Effector memory CD8-positive, alpha-beta T cell (primary cell): ENCODE measurements around the gene ZDHHC22.

ENCODE experiments used
- ATAC-seq: fragments of 150-1000 bp; cut with Tn5 transposase; replicated peaks from 2 replicates; pipeline ENCODE4 v1.10.0; 2021; ENCODE audit warnings: mild to moderate bottlenecking, moderate library complexity
- DNase-seq, 3 experiments: peaks; one replicate each; pipeline ENCODE4 v3.0.0; 2021
- H3K27ac Mint-ChIP-seq, 2 donors: one replicate each; pipeline ENCODE4 v1.8.0; 2022; ENCODE audit warnings: mild to moderate bottlenecking in 2 of 2, mixed read lengths in 2 of 2, moderate library complexity in 2 of 2
- H3K27me3 Mint-ChIP-seq, 2 donors: one replicate each; pipeline ENCODE4 v1.8.0; 2022; ENCODE audit warnings: mixed read lengths in 2 of 2
- H3K36me3 Mint-ChIP-seq: one replicate; pipeline ENCODE4 v1.8.0; 2022; ENCODE audit warnings: mild to moderate bottlenecking, moderate library complexity, mixed read lengths; ENCODE audit not compliant: insufficient read depth
- H3K4me1 Mint-ChIP-seq, 2 donors: one replicate each; pipeline ENCODE4 v1.8.0; 2022; ENCODE audit warnings: low read depth in 2 of 2, mixed read lengths in 2 of 2
- H3K4me3 Mint-ChIP-seq, 2 donors: one replicate each; pipeline ENCODE4 v1.8.0; 2022; ENCODE audit warnings: mild to moderate bottlenecking in 2 of 2, mixed read lengths in 2 of 2, moderate library complexity in 2 of 2
- H3K9me3 Mint-ChIP-seq, 2 donors: one replicate each; pipeline ENCODE4 v1.8.0; 2022; ENCODE audit warnings: mixed read lengths in 2 of 2

ZDHHC22 gene

DNA sequence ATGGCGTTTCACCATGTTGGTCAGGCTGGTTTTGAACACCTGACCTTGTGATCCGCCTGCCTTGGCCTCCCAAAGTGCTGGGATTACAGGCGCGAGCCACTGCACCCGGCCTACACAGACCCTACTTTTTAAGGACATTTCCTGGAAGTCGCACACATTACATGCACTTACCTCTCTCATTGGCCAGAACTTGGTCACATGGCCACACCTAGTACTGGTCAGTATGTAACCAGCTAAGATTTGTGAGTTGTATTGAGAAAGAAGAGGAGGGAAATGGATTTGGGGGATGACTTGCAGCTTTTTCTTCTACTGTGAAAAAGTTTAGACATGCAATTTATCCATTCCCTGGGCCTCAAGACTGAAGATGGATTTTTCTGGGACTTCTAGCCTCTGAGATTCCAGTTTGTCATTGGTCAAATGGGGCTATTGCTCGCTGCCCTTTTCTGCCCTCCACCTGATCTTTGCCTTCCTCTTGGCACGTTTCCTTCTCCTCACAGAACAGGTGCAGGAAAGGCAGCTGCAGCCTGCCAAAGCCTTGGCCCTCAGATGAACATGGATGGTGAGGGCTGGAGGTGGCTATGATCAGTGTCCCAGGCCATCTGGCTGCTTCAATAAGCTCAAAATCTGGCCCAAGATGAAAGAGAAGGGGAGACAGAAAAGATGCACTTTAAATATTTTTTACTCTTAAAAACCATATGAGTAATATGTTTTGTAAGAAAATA, 7.1 kb upstream of the ZDHHC22 start:
- DNase-seq, result no peak
- no peaks in the 10 kb centered on the region for H3K9me3 Mint-ChIP-seq
- peaks cover 59 to 70% of the 10 kb centered on the region in 2 donors for H3K27me3 Mint-ChIP-seq
- H3K36me3 Mint-ChIP-seq, result no peaks in the 10 kb centered on the region
- no peak overlapping the region for H3K4me3 Mint-ChIP-seq
- H3K27ac Mint-ChIP-seq, result no peak overlapping the region
- no peaks in the 10 kb centered on the region for H3K4me1 Mint-ChIP-seq
- no peak for ATAC-seq

DNA sequence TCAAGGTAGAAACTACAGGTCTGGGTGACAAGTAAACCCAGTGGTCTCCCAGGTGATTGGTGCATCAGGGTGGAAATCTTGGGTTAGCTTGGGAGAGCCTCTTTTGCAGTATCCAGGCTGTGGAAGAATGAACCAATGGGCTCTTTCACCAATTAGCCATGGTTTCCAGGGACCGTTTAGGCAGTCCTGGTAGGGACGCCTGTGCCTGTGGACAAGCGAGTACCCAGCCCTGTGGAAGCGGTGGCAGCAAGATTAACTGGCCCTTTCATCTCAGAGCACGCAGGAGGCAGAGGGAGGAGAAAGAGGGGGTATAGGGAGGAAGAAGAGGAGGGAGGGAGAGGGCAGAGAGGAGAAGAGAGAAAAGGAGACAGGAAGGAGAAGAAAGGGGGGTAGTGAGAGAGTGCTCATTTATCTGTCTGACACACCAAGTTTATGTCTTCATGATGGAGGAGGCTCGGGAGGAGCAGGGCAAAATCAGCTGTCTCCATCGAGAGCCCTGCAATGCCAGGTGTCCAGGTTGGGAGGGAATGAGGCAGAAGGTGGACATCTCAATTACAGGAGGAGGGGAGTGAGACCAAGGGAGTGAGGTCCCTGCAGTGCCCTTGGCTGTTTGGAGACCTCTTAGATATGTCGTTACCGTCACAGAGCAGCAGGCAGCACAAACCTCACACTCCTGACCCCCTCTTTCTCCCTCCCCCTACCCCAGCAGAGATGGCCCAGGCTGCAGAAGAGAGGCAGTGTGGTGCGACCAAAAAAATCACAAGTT, 4.6 kb upstream of the ZDHHC22 start:
- H3K27me3 Mint-ChIP-seq, result peaks cover 67 to 73% of the 10 kb centered on the region in 2 donors
- H3K36me3 Mint-ChIP-seq, result no peaks in the 10 kb centered on the region
- H3K27ac Mint-ChIP-seq, result no peak overlapping the region
- H3K9me3 Mint-ChIP-seq, result no peaks in the 10 kb centered on the region
- no peak overlapping the region for H3K4me3 Mint-ChIP-seq
- no peak for DNase-seq
- H3K4me1 Mint-ChIP-seq, result peaks cover 0 to 4% of the 10 kb centered on the region in 2 donors
- ATAC-seq, result no peak

DNA sequence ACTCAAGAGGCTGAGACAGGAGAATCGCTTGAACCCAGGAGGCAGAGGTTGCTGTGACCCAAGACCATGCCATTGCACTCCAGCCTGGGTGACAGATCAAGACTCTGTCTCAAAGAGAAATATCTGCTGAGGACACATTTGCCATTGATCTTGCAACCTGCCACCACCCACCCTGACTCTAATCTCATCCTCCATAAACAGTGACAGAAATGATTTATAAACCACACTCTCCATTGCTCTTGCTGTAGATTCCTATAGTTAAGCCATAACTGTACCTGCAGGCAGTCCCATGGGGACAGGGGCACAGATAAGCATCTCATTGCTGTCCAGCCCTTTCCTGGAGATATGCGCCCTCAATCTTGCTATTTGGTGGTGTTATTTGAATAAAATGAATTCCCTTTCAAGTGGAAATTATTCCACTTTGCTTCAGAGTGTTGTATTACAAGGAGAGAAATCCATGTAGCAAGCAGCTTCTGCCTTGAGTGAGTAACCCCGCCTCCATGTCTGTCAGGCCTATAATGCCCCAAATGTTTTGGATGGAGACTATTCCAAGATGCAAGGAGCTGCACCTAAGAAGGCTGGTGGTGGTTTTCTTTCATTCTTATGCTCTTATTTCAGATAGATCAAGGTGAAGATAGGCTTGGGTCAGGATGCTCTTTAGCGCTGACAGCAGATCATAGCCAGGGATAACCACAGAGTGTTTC, 3.0 kb upstream of the ZDHHC22 start:
- Mint-ChIP-seq H3K4me3 (no peak overlapping the region), H3K36me3 (no peaks in the 10 kb centered on the region), H3K9me3 (no peaks in the 10 kb centered on the region), H3K4me1 (peaks cover under 1 to 8% of the 10 kb centered on the region in 2 donors), H3K27ac (no peak overlapping the region), H3K27me3 (peaks cover 75 to 84% of the 10 kb centered on the region in 2 donors)
- ATAC-seq (no peak), DNase-seq (no peak)

DNA sequence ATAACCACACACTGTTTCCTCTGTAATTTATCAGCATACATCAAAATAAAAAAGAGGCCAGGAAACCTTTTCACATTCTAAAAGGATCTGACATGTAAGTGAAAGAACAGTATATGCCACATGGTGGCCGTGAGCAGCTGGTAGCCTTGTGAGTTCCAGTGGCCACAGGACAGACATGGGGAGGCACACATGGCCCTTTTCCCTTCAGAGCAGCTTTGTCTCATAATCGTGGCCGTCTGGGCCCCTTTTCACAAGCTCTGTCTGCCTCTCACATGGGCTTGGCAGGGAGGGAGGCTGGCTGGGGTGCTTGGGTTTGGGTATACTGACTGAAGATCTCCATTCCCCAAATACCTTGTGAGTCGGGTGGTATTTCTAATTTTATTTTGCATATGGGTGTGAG, 1.5 kb upstream of the ZDHHC22 start:
- Mint-ChIP-seq H3K27ac (no peak overlapping the region), H3K27me3 (peaks cover 77 to 87% of the 10 kb centered on the region in 2 donors), H3K9me3 (no peaks in the 10 kb centered on the region), H3K4me1 (peaks cover 5 to 13% of the 10 kb centered on the region in 2 donors), H3K4me3 (no peak overlapping the region), H3K36me3 (no peaks in the 10 kb centered on the region)
- no peak for DNase-seq
- no peak for ATAC-seq

DNA sequence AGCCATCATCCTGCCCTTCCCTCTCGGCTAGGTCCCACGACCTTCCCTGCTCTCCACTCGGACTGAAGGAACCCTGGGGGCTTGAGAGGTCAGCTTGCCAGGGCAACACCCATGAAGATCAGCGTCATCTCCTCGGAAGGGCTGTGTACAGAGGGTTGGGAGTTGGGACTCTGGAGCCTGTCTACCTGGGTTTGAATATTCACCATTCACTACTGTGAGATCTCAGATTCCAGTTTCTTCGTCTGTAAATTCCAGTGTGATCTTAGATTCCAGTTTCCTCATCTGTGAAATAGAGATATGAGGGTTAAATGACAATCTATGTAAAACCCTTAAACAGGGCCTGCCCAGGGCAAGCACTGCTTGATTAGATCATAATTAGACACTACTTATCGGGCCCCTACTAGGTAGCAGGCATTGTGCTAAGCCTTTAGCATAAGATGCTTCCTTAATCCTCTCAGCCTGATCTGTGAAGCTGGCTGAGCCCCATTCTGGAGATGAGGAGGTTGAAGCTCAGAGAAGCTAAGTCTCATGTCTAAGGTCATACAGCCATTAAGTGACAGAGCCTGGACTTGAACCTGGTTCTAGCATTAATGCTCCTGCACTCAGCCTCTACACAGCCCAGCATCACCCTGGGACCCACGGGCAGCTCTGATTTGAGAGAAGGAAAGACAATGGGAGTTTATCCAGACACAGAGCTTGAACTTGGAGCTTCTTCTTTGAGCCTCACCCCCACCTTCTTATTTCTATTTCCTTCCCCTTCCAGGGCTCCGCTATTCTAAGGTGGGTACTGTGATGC, 612 bp upstream of the ZDHHC22 start:
- DNase-seq (no peak), ATAC-seq (no peak)
- H3K4me3 Mint-ChIP-seq, result peak overlapping the region; percentile 67 to 68
- peaks cover 5 to 13% of the 10 kb centered on the region in 2 donors for H3K4me1 Mint-ChIP-seq
- no peaks in the 10 kb centered on the region for H3K36me3 Mint-ChIP-seq
- H3K9me3 Mint-ChIP-seq, result no peaks in the 10 kb centered on the region
- H3K27me3 Mint-ChIP-seq, result peaks cover 83 to 94% of the 10 kb centered on the region in 2 donors
- no peak overlapping the region for H3K27ac Mint-ChIP-seq

DNA sequence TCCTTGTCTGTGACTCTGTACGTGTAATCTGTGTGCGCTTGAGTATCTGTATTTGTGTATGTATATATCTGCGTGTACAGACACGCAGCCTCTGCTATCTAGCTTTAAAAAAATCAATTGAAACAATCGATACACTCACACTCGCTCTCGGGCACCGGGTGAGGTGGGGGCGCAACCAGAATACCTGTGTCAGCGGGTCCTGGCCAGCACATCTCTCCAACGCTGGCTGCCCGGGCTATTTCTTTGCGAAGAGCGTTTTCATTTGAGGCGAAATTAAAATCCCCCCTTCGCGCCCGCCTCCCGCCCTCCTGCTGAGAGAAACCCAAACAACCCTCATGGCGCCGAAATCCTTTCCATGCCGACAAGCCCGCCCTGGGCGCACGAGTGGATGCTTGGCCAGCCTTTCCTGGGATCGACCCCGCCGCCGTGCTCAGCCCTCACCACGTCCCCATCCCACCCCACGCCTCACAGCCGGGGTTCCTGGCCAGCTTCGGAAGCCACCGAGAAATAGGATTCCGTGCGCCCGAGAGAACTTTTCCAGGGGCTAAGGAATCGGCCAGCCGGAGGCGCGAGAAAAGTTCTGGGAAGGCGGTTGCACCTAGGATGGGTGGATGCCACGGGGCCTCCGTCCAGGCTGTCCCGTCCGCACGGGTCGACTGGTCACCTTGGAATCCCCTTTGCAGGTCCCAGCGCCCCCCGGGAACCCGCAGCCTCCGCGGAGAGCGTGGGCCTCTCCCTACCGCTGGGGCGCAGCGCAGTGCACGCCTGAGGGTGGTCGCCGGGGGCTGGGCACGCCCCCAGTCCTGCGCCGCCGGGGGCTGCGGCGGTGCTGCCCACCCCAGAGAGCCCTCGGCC, 1.0 kb downstream of the ZDHHC22 start:
- Mint-ChIP-seq H3K27me3 (peaks cover 79 to 94% of the 10 kb centered on the region in 2 donors), H3K4me1 (peaks cover 5 to 13% of the 10 kb centered on the region in 2 donors), H3K27ac (no peak overlapping the region), H3K36me3 (no peaks in the 10 kb centered on the region), H3K4me3 (peak overlapping the region; percentile 26 to 61), H3K9me3 (no peaks in the 10 kb centered on the region)
- ATAC-seq (no peak), DNase-seq (no peak)

DNA sequence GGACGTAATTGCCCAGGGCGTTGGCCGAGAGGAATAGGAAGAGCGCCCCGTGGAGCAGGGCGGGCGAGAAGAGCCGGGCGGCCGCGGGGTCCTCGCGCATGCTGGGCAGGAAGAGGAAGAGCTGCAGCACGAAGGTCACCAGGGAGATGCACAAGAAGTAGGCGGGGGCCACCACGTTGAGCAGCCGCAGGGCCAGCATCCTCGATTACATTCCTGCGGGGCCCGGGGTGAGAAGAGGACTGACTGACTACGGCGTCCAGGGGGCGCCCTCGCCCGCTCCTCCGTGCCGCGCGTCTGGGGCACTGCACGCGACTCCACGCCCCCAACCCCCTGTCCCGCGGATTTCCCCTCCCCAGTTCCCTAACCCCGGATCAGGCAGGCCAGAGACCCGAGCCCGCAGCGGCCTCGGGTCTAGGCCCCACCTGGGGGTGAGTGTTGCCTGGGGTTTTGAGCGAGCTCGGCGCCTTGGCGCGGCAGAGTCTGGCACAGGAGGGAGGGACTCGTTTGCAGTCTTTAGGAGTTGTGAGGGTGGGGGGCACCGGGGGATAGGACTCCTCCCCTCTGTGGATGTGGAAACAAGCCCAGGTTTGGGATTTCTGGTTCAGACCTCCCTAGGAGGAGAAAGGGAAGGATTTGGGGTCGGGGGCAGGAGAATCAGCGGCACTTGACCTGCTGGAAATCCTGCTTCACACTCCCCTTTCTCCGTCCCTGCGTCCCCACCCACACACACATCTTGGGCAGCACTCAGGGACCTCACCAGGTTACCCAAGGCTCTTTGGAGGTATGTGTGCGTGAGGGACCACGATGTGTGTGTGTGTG, 1.8 kb downstream of the ZDHHC22 start:
- Mint-ChIP-seq H3K27ac (no peak overlapping the region), H3K4me1 (peaks cover 5 to 13% of the 10 kb centered on the region in 2 donors), H3K9me3 (no peaks in the 10 kb centered on the region), H3K36me3 (no peaks in the 10 kb centered on the region), H3K4me3 (peak overlapping the region; percentile 26 to 61), H3K27me3 (peaks cover 79 to 94% of the 10 kb centered on the region in 2 donors)
- ATAC-seq (peak; percentile 66), DNase-seq (peak in 1 of 3 experiments; percentile 9)

DNA sequence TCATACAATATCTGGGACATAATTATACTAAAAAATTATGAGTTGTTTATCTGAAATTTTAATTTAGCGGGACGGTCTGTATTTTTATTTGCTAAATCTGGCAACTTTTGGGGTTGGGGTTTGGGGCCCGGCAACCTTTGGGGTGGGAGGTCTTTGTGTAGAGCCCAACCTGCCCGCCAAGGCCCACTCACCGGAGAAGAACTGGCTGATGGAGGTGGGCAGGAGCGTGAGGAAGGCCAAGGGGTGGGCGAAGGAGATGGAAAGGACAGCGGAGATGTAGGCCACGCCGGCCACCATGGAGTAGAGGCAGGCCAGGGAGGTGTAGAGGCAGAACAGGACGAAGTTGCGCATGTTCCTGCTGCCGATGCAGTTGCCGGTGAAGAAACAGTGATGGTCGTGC, 2.6 kb downstream of the ZDHHC22 start:
- DNase-seq (no peak), ATAC-seq (no peak)
- Mint-ChIP-seq H3K27ac (no peak overlapping the region), H3K36me3 (no peaks in the 10 kb centered on the region), H3K9me3 (no peaks in the 10 kb centered on the region), H3K27me3 (peaks cover 79 to 94% of the 10 kb centered on the region in 2 donors), H3K4me3 (peak overlapping the region; percentile 26 to 59), H3K4me1 (peaks cover 5 to 13% of the 10 kb centered on the region in 2 donors)

DNA sequence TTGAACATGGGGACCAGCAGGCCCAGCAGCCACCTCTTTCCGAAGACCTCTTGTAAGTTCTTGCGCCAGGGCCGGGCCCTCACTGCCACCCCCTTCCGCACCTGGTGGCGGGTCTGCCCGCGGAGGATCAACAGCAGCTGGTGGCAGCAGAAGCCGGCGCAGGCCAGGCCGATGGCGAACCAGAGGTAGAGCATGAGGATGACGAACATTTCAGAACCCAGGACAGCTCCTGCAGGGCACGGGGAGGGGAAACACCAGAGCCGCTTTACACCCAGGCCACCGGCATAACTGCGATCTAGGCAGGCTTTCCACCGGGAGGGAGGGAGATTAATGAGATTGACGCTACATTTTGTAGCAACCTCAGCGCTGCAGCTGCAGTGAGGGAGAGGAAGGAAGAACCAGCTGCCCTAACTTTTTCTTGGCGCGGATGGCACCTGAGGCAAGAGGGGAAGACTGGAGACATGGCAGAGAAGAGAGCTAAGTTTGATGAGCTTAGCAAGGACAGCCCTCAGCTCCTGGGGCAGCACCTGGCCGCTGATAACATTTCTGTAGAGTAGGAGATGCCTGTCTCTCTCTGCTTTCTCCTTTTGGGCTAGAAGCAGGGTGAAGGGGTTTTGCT, 7.8 kb downstream of the ZDHHC22 start:
- DNase-seq (peak; percentile 40 to 50 (median 41)), ATAC-seq (peak; percentile 78)
- H3K9me3 Mint-ChIP-seq, result no peaks in the 10 kb centered on the region
- H3K4me3 Mint-ChIP-seq, result no peak overlapping the region
- H3K27me3 Mint-ChIP-seq, result peaks cover 73 to 100% of the 10 kb centered on the region in 2 donors
- H3K36me3 Mint-ChIP-seq, result no peaks in the 10 kb centered on the region
- no peak overlapping the region for H3K27ac Mint-ChIP-seq
- H3K4me1 Mint-ChIP-seq, result peaks cover 0 to 2% of the 10 kb centered on the region in 2 donors

DNA sequence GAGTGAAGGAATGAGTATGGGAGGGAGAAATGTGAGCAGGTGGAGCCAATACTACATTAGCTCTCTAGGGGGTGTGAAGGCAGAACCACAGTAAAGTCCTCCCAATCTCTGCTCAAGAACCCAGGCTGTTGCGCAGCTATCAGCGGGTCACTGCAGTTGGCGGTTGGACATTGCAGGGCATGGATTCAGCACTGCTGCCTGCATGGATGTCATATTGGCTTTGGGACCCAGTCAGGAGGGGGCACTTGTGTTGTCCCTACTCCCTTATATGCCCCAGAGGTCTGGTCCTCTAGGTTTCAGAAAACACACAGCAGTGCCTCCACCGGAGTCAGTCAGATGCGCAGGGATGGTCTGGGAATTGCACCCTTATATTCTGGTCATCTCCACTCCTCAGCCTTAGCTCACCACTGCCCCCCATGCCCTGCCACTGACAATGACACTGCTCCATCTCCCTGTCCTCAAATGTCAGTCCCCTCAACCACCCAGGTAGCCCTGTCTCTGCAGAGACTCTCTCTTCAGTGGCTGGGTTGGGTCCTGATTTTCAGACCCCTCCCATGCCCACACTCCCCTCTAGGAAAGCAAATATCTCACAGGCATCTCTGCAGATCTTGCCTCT, 9.6 kb downstream of the ZDHHC22 start:
- Mint-ChIP-seq H3K36me3 (no peaks in the 10 kb centered on the region), H3K4me3 (no peak overlapping the region), H3K9me3 (no peaks in the 10 kb centered on the region), H3K27ac (no peak overlapping the region), H3K4me1 (peaks cover 0 to 2% of the 10 kb centered on the region in 2 donors), H3K27me3 (peaks cover 72 to 100% of the 10 kb centered on the region in 2 donors)
- DNase-seq (no peak), ATAC-seq (no peak)

DNA sequence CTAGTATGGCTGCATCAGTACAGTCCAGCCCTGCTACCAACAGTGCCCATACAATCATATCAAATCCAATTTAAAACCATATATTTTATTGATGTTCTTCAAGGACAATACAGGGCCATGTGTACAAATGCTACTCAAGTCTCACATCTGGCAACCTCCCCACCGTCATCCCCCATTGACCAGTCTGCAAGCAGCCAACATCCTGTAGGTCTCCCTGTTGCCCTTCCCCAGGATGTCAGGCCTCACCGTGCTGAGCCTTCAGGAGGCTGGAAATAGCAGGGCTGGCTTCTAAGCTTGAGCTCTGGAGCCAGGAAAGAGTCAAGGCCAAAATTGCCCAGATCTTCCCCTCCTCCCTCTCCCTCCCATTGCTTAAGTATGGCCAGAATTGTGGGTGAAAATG, 10.4 kb downstream of the ZDHHC22 start:
- peaks cover 67 to 100% of the 10 kb centered on the region in 2 donors for H3K27me3 Mint-ChIP-seq
- no peak for DNase-seq
- H3K9me3 Mint-ChIP-seq, result no peaks in the 10 kb centered on the region
- H3K36me3 Mint-ChIP-seq, result no peaks in the 10 kb centered on the region
- ATAC-seq, result no peak
- no peak overlapping the region for H3K27ac Mint-ChIP-seq
- no peak overlapping the region for H3K4me3 Mint-ChIP-seq
- H3K4me1 Mint-ChIP-seq, result peaks cover 0 to 2% of the 10 kb centered on the region in 2 donors
